Loucy (cell line): ENCODE data around the gene BLOC1S2.

Experiments used
- EZH2phosphoT487 ChIP-seq: fragments of 200-600 bp; IDR thresholded peaks from 2 replicates; pipeline ENCODE4 v1.6.1; 2018; ENCODE audit warnings: antibody characterized with exemption, mild to moderate bottlenecking, moderate library complexity, borderline replicate concordance
- TF ChIP-seq, protein P1 (sequence below): fragments of 200-600 bp; sonication (generic); conservative IDR thresholded peaks from 2 replicates; pipeline ENCODE4 v1.5.1; 2014; ENCODE audit warnings: mild to moderate bottlenecking, antibody characterized with exemption, low read length

GRCh38 chr10:100327718-100328009 lies 41.2 kb upstream of the BLOC1S2 start:
- TF ChIP-seq, protein P1, sequence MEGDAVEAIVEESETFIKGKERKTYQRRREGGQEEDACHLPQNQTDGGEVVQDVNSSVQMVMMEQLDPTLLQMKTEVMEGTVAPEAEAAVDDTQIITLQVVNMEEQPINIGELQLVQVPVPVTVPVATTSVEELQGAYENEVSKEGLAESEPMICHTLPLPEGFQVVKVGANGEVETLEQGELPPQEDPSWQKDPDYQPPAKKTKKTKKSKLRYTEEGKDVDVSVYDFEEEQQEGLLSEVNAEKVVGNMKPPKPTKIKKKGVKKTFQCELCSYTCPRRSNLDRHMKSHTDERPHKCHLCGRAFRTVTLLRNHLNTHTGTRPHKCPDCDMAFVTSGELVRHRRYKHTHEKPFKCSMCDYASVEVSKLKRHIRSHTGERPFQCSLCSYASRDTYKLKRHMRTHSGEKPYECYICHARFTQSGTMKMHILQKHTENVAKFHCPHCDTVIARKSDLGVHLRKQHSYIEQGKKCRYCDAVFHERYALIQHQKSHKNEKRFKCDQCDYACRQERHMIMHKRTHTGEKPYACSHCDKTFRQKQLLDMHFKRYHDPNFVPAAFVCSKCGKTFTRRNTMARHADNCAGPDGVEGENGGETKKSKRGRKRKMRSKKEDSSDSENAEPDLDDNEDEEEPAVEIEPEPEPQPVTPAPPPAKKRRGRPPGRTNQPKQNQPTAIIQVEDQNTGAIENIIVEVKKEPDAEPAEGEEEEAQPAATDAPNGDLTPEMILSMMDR, result no peak
- TF ChIP-seq EZH2phosphoT487, result no peak
